Caki2 (cell line): Measurements from ENCODE around the gene ATP10B. TPM values are rescaled to one million over a fixed set of nuclear protein-coding genes. Genes with fewer than 3 reads are reported as not detected.

ENCODE experiments used
- DNase-seq: peaks from one replicate; pipeline ENCODE4 v3.0.0-alpha.2; 2015; ENCODE audit warnings: low read depth
- in situ Hi-C: cut with HindIII; loops from 2 replicates; pipeline ENCODE4 v1.10.0; 2016; ENCODE audit warnings: low sequenced_read_pairs, low pct_unique_long_range_greater_than_20kb, mixed read lengths
- total RNA-seq: library from RNA; depleted of rRNA; stranded (reverse); fragments of >200 nt; shearing (Covaris generic); gene quantifications from 2 replicates; pipeline ENCODE4 v1.2.3, GENCODE V29; 2014; ENCODE audit warnings: low replicate concordance

Gene ATP10B
- total RNA-seq, 1 experiment from 2014 or later = not detected

GRCh38 chr5:160548949-160549645 is 302.9 kb downstream of the ATP10B start:
- in situ Hi-C loops = no loop called here
- peak; percentile 57 for DNase-seq

GRCh38 chr5:160547872-160548271 is 304.1 kb downstream of the ATP10B start:
- no peak for DNase-seq
- in situ Hi-C loops = no loop called here

- in situ Hi-C loops = no loop called here
- no peak for DNase-seq
Observed at GRCh38 chr5:160547061-160547460, 304.9 kb downstream of the ATP10B start.

- no peak for DNase-seq
- in situ Hi-C loops = no loop called here
Observed at GRCh38 chr5:160545832-160546231, 306.2 kb downstream of the ATP10B start.

- in situ Hi-C loops = no loop called here
- DNase-seq = no peak
Observed at GRCh38 chr5:160543395-160543794, 308.6 kb downstream of the ATP10B start.

- in situ Hi-C loops = no loop called here
- no peak for DNase-seq
Observed at GRCh38 chr5:160542840-160543239, 309.2 kb downstream of the ATP10B start.

GRCh38 chr5:160542281-160542680 is 309.7 kb downstream of the ATP10B start:
- in situ Hi-C loops = no loop called here
- no peak for DNase-seq

GRCh38 chr5:160539431-160539830 is 312.6 kb downstream of the ATP10B start:
- in situ Hi-C loops = no loop called here
- peak; percentile 51 for DNase-seq

GRCh38 chr5:160537940-160538339 is 314.1 kb downstream of the ATP10B start:
- in situ Hi-C loops = no loop called here
- no peak for DNase-seq

GRCh38 chr5:160537116-160537515 is 314.9 kb downstream of the ATP10B start:
- in situ Hi-C loops = no loop called here
- no peak for DNase-seq

- DNase-seq = no peak
- in situ Hi-C loops = no loop called here
Observed at GRCh38 chr5:160534914-160535313, 317.1 kb downstream of the ATP10B start.

GRCh38 chr5:160534125-160534524 is 317.9 kb downstream of the ATP10B start:
- in situ Hi-C loops = no loop called here

GRCh38 chr5:160525471-160526261 is 326.3 kb downstream of the ATP10B start:
- in situ Hi-C loops = no loop called here

More at GRCh38 chr5:160534125-160534524, 317.9 kb downstream of the ATP10B start:
- DNase-seq = no peak

GRCh38 chr5:160524827-160525226 is 327.2 kb downstream of the ATP10B start:
- in situ Hi-C loops = no loop called here

More at GRCh38 chr5:160525471-160526261, 326.3 kb downstream of the ATP10B start:
- DNase-seq = no peak

GRCh38 chr5:160523502-160524163 is 328.4 kb downstream of the ATP10B start:
- in situ Hi-C loops = no loop called here

More at GRCh38 chr5:160524827-160525226, 327.2 kb downstream of the ATP10B start:
- no peak for DNase-seq

GRCh38 chr5:160521392-160521663 is 330.7 kb downstream of the ATP10B start:
- DNase-seq = no peak
- in situ Hi-C loops = no loop called here

More at GRCh38 chr5:160523502-160524163, 328.4 kb downstream of the ATP10B start:
- DNase-seq = no peak

- in situ Hi-C loops = no loop called here
- no peak for DNase-seq
Observed at GRCh38 chr5:160520609-160521391, 331.2 kb downstream of the ATP10B start.

GRCh38 chr5:160516696-160517530 is 335.1 kb downstream of the ATP10B start:
- in situ Hi-C loops = no loop called here
- DNase-seq = peak; percentile 60
